ENCODE data around the gene IGFL2. TPM values are rescaled to one million over a fixed set of nuclear protein-coding genes. Genes with fewer than 3 reads are reported as not detected.
A peak's percentile ranks its signal among the peaks of the same experiment; 100 is the strongest.

The IGFL2 gene
- total and polyA plus RNA-seq, 9 of the 15 experiments (the other 6 are each of a cell fraction or from before 2014, with no cell fraction given) = 0.42 to 1.7 (median 0.75) TPM; not detected in 2

GRCh38 chr19:46192992-46193650, 45.1 kb downstream of the IGFL2 start (continued):
- TF ChIP-seq ZBTB11 (CRISPR knock-in tag; IDR thresholded peaks at IDR 0.05) (peak in 1 of 3 experiments; percentile 22; a peak in 1 of 6 replicates), SMARCA5 (IDR thresholded peaks at IDR 0.05) (no peak), ZNF512 (tag; IDR thresholded peaks at IDR 0.05) (no peak), XRCC4 (IDR thresholded peaks at IDR 0.05; ENCODE audit: extremely low read depth, insufficient read depth, insufficient read length) (no peak), HNRNPH1 (optimal IDR thresholded peaks at IDR 0.05; ENCODE audit: low read depth, low read length) (no peak), ZNF407 (IDR thresholded peaks at IDR 0.05; ENCODE audit: low read depth) (no peak), HES1 (IDR thresholded peaks at IDR 0.05; ENCODE audit: low read depth) (no peak), RAD21 (CRISPR knock-in tag; conservative IDR thresholded peaks at IDR 0.05 in 1 of 2, IDR thresholded peaks at IDR 0.05 in 1 of 2) (no peak), WHSC1 (IDR thresholded peaks at IDR 0.05; ENCODE audit: low read length) (no peak), TAL1 (IDR thresholded peaks at IDR 0.05) (peak; percentile 77), SREBF1 (IDR thresholded peaks at IDR 0.05; ENCODE audit: borderline replicate concordance, low read depth, low read length) (no peak)

Data from K562 (cell line).